D341Med (cell line): ENCODE results near the gene DMRTC1B.
"Not testable (repeated sequence)": the region's sequence is repeated elsewhere in the genome, so short reads cannot be mapped to it uniquely, and the experiment has no call there.

ENCODE experiments used
- DNase-seq: peaks from one replicate; pipeline ENCODE4 v3.0.0; 2012; ENCODE audit warnings: low spot score

The DMRTC1B gene, protein sequence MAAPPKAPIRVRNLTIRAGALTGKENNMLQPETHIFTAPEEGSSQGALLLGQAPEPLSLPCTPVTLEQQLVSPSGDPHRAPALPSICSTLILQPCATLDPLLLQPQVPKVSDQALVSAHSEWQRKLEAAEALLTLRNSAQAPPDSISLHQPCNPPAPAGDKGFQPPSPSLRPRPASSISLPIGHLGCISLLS

DNA sequence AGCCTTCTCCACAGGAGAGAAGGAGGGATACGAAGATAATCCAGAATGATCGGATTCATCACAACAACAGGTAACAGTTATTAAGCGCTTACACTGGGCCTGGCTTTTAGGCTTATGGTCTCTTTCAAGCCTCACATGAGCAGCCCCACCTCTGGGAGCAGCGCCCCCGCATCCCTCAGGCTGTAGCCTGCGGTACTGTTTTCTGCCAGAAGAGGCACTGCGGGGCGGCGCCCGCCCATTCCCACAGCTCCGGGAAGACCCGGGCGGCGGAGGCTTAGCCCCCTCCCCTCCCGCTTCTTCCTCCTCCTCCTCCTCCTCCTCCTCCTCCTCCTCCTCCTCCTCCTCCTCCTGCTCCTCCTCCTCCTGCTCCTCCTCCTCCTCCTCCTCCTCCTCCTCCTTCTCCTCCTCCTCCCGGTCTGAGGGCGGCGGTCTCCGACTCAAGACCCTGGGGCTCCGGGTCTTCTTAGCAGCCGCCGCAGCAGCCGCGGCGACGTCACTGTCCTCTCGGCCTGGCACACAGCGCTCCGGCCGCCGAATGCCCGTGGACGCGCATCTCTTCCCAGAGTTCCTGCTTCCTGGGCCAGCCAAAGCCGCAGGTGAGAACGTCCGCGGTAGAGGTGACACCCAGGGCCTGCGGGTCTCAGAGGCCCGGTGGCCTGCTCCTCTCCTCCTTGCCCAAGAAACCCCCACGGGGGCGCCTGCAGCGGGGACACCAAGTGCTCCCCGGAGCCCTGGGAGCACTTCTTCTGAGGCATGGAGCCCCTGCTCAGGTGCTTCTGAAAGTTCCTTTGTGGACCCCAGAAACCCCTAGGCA, at the start of gene DMRTC1B:
TSS of gene DMRTC1B (plus strand) at position 238 of the 814 bp plus-strand sequence. CDS start 68,246 bp downstream, outside the sequence.
- not testable (repeated sequence) for DNase-seq

DNA sequence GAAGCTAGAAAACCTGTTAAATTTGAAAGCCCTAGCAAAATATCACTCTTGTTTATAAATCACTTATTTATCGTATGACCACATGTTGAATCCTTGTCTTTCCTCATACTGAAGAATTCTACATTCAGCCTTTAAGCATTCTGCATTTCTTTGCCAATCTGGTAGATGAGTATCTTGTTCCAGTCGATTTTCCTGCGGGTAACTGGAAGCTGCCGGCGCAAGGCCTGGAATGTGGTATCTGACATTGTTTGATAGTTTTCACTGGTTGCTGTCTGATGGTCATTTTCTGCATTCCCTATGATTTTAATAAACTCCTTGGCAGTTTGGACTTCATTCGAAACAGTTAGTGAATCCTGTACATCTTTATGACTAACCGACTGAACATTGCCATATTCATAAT, 48.8 kb upstream of the DMRTC1B start:
- DNase-seq = no peak

DNA sequence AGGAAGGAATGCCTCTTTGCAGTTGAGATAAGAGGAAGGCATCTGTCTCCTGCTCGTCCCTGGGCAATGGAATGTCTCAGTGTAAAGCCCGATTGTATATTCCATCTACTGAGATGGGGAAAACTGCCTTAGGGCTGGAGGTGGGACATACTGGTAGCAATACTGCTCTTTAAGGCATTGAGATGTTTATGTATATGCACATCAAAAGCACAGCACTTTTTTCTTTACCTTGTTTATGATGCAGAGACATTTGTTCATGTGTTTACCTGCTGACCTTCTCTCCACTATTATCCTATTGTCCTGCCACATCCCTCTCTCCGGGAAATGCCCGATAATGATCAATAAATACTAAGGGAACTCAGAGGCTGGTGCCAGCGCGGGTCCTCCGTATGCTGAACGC, 43.1 kb upstream of the DMRTC1B start:
- not testable (repeated sequence) for DNase-seq

DNA sequence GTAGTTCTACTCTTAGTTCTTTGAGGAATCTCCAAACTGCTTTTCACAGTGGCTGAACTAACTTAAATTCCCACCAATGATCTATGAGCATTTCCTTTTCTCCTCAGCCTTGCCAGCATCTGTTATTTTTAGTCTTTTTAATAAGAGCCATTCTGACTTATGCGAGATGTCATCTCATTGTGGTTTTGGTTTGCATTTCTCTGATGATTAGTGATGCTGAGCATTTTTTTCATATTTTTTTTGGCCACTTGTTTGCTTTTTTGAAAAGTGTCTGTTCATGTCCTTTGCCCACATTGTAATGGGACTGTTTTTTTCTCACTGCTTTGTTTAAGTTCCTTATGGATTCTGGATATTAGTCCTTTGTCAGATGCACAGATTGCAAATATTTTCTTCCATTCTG, 41.1 kb upstream of the DMRTC1B start:
- no peak for DNase-seq

DNA sequence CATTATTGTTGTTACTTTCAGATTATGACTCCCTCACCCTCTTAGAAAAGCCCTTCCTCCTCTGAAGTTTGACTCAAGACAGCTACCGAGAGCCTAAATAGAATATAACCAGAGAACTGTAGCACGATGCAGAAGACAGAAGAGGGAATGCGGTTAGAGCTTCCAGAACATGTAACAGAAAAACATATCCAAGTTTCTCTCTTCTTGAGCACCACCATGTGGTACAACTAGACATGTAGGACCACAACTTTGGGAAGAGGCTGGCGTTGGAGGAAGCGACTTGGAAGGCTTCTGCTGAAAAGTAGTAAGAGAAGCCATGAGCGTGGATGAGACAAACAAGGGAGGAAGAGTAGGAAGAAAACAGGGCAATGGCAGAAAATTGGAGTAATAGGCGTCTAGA, 31.1 kb upstream of the DMRTC1B start:
- not testable (repeated sequence) for DNase-seq

DNA sequence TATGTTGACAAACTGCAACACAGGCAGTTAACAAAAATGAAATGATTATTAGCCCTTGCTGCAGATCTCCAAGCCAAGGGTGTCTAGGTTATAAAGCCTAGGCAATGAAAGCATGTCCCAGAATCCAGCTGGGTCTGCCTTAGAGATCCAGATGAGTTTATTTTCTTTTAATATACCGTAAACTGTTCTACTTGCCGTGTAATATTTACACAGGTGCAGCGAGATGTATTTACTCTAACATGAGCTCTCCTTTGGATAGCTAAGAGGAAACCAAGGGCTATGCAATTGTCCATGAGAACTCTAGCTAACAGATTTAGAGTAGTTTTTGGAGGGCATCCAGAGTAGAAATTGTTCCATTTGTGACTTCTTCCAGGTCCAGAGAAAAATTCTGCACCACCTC, 28.1 kb upstream of the DMRTC1B start:
- DNase-seq = not testable (repeated sequence)

DNA sequence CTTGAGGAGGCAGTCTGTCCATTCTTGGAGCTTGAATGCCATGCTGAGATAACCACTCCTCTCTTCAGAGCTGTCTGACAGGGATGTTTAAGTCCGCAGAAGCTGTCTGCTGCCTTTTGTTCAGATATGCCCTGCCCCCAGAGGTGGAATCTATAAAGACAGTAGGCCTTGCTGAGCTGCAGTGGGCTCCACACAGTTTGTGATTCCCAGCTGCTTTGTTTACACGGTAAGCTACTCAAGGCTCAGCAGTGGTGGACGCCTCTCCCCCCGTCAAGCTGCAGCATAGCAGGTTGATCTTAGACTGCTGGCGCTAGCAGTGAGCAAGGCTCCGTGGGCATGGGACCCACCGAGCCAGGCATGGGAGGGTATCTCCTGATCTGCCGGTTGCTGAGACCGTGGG, 16.2 kb upstream of the DMRTC1B start:
- DNase-seq = not testable (repeated sequence)

DNA sequence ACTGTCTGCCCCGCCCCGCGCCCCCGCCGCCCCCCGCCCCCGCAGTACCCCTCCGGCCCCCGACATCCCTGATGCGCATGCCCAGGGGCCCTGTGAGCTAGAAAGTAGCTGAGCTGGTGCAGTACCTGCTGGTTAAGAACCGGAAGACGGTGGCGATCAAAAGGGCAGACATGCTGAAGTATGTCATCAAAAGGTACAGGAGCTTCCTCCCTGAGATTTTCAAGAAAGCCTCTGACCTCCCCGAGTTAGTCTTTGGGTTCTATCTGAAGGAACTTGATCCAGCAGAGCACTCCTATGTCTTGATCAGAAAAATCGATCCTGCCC, 739 bp downstream of the DMRTC1B start:
- not testable (repeated sequence) for DNase-seq

DNA sequence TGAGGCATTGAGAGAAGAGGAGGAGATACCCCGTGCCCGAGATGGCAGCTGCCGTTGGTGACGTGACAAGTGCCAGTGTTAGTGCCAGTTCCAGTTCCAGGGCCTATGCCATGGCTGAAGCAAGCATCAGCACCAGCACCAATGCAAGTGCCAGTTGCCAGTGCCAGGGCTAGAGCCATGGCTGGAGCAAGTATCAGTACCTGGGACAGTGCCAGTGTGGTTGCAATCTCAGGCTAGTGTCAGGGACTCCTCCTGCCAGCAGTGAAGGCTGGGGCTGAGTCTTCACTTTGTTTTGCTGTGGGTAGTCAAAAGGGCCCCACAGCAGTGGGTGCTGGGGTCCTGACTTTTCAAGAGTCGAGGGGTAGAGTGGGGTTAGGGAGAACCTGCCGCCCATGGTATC, 1.5 kb downstream of the DMRTC1B start:
- DNase-seq = not testable (repeated sequence)

DNA sequence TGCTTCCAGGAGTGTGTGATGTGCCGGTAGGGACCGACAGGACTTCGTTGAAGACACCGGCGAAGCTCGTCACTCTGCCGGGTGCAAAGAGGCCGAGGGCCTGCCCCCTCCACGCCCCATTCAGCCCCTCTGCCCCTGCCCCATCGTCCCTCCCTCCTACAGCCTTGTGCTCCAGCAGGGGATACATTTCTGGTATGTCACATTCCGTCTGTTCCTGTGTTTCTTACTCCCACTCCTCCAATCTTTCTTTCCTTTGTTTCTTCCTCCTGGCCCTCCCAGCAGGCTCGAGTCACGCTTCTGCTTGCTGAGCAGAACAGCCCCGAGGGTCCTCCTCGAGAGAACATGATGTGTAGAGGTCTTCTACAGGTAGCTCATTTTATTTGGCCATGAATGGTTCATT, 5.9 kb downstream of the DMRTC1B start, which contains the start of gene FAM236B:
TSS of gene FAM236B (minus strand) at position 101 of the 400 bp plus-strand sequence. CDS start at position 1, 100 bp downstream.
- DNase-seq = not testable (repeated sequence)

DNA sequence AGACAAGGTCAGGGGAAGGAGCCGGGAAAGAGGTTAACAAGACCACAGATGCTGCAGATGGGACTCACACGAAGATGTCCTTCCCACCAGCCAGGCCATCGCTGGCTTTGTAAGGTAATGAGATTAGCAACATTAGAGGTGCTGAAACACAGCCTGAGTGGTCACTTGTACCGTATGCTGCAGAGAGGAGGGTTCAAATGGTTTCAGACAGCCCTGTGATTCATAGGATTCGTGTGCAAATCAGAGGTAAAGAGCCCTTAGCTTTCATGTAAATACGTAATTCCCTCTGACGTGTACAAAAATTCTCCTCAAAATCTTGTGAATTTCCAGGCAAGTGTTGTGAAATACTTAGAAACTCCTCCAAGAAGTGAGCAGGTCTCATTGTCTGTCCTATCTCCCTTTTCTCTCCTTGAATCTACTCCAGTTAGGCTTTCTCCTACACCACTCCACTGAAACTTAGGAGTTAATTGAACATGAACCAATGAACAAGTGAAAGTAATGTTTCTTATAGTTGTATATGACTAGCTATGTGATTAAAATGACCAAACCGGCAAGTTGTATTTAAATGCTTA, 6.8 kb downstream of the DMRTC1B start:
- not testable (repeated sequence) for DNase-seq

DNA sequence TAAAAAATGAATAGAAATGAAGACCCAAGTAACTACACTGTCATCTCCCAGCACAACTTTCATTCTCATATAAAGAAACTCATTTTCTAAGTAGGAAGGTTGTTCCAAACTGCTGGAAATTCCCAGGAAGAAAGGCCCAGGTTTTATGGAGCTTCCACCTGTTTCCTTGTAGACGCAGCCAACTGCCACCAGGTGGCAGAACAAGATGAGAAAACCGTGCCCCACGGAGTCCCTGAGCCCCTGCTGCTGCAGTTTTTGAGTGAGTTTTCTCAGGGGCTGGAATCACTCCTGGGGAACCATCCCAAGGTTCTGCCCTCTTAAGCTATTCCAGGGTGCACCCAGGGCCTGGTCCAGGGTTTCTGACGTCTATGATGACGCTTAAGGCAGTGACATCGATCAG, 7.3 kb downstream of the DMRTC1B start:
- DNase-seq = not testable (repeated sequence)

DNA sequence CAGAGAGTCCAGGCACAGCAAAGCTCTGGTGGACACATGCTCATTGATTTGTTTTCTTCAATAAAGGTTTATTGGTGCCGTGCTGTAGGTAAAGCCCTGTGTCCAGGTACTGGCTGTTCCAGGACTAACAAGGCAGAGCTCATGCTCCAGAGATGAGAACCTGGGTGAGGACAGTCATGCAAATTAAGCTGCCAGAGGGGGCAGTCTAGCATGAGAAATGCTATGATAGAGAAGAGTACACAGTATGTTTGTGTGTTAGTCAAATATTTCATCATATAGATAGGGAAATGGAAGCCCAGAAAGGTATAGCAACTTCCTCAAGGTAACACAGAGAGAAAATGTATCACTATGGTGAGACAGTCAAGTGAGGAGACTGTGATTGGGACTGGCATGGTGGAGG, 11.5 kb downstream of the DMRTC1B start:
- not testable (repeated sequence) for DNase-seq

DNA sequence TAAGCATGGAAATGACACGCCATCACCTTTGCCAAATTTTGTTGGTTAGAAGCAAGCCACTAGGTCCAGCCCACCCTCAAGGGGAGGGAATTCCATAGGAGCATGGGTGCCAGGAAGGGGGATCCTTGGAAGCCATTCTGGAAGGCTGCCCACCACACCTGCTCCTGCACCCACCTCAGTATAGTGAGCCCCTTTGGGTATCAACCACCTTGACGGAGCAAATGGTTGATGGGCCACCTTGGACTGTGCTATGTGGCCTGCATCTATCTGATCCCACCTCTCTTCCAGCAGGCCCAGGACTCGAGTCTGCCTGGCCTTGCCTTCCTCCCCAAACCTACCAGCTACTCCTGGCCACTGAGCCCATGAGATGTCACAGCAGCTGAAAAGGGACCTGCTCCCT, 13.7 kb downstream of the DMRTC1B start:
- not testable (repeated sequence) for DNase-seq

DNA sequence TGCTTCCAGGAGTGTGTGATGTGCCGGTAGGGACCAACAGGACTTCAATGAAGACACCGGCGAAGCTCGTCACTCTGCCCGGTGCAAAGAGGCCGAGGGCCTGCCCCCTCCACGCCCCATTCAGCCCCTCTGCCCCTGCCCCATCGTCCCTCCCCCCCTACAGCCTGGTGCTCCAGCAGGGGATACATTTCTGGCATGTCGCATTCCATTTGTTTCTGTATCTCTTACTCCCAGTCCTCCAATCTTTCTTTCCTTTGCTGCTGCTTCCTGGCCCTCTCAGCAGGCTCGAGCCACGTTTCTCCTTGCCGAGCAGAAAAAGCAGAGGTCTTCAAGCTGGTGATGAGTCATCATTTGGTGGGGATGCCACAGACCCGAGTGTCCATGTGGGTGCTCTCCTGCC, 31.4 kb downstream of the DMRTC1B start, which contains the start of gene FAM236D:
TSS of gene FAM236D (minus strand) at position 101 of the 400 bp plus-strand sequence. CDS start at position 1, 100 bp downstream.
- not testable (repeated sequence) for DNase-seq

DNA sequence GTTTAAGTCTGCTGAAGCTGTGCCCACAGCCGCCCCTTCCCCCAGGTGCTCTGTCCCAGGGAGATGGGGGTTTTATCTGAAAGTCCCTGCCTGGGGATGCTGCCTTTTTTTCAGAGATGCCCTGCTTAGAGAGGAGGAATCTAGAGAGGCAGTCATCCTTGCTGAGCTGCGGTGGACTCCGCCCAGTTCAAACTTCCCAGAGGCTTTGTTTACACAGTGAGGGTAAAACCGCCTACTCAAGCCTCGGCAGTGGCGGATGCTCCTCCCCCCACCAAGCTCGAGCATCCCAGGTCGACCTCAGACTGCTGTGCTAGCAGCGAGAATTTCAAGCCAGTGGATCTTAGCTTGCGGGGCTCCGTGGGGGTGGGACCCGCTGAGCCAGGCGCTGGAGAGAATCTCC, 54.0 kb downstream of the DMRTC1B start:
- DNase-seq = not testable (repeated sequence)

DNA sequence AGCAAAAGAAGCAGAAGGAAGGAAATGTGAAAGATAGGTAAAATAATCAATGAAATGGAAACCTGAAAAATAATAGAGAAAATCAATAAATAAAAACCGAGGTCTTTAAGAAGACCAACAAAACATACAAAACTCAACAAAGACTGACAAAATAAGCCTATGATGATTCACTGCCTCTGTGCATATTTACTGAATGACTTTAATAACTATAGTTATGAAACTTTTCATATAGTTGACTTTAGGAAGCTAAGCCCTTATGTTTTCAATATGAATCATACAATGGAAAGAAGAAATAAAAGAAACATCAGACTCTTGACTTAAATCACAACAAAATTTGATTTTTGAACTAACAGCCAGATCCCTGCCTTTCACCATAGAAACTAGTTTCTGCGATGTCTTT, 60.8 kb downstream of the DMRTC1B start:
- not testable (repeated sequence) for DNase-seq

DNA sequence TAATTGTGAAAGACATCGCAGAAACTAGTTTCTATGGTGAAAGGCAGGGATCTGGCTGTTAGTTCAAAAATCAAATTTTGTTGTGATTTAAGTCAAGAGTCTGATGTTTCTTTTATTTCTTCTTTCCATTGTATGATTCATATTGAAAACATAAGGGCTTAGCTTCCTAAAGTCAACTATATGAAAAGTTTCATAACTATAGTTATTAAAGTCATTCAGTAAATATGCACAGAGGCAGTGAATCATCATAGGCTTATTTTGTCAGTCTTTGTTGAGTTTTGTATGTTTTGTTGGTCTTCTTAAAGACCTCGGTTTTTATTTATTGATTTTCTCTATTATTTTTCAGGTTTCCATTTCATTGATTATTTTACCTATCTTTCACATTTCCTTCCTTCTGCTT, 106.2 kb downstream of the DMRTC1B start:
- DNase-seq = not testable (repeated sequence)

DNA sequence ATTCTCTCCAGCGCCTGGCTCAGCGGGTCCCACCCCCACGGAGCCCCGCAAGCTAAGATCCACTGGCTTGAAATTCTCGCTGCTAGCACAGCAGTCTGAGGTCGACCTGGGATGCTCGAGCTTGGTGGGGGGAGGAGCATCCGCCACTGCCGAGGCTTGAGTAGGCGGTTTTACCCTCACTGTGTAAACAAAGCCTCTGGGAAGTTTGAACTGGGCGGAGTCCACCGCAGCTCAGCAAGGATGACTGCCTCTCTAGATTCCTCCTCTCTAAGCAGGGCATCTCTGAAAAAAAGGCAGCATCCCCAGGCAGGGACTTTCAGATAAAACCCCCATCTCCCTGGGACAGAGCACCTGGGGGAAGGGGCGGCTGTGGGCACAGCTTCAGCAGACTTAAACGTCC, 113.0 kb downstream of the DMRTC1B start:
- DNase-seq = not testable (repeated sequence)
